Thoracic aorta (tissue), 2 donors: ENCODE data around the gene PLSCR4. TPM values are rescaled to one million over a fixed set of nuclear protein-coding genes. Genes with fewer than 3 reads are reported as not detected.
A peak's percentile ranks its signal among the peaks of the same experiment; 100 is the strongest.

Source experiments
- ATAC-seq: fragments of 150-250 bp; one replicate; pipeline ENCODE4 v1.8.0; 2017; ENCODE audit warnings: low read depth; ENCODE audit not compliant: insufficient number of reproducible peaks, low FRiP score
- DNase-seq: peaks from one replicate; pipeline ENCODE4 v3.0.0-alpha.2; 2020; ENCODE audit warnings: low spot score
- H3K27ac ChIP-seq, 2 donors: fragments of 200-600 bp; sonication (generic); 1 replicate in 1 of 2; 2 replicates in 1 of 2; pipeline ENCODE4 v1.5.1; 2016; ENCODE audit warnings: mild to moderate bottlenecking in 2 of 2, moderate library complexity in 2 of 2
- H3K27me3 ChIP-seq: fragments of 200-600 bp; sonication (generic); replicated peaks from 2 replicates; pipeline ENCODE4 v1.6.0; 2016; ENCODE audit warnings: mild to moderate bottlenecking; ENCODE audit not compliant: insufficient read depth
- H3K36me3 ChIP-seq: fragments of 200-600 bp; sonication (generic); one replicate; pipeline ENCODE4 v1.5.1; 2016
- H3K4me1 ChIP-seq, 2 donors: fragments of 200-600 bp; sonication (generic); 1 replicate in 1 of 2; 2 replicates in 1 of 2; pipeline versions ENCODE4 v1.5.1 to v1.6.0; 2016; ENCODE audit warnings: low read depth in 2 of 2, mild to moderate bottlenecking in 1 of 2; ENCODE audit not compliant: control insufficient read depth in 1 of 2
- H3K4me3 ChIP-seq: fragments of 200-600 bp; sonication (generic); 2 replicates; pipeline ENCODE4 v1.5.1; 2016; ENCODE audit warnings: mild to moderate bottlenecking
- H3K9me3 ChIP-seq: fragments of 200-600 bp; sonication (generic); 2 replicates; pipeline ENCODE4 v1.5.1; 2016
- CTCF ChIP-seq: fragments of 200-600 bp; sonication (generic); IDR thresholded peaks from one replicate; pipeline ENCODE4 v1.5.1; 2019; ENCODE audit warnings: antibody characterized with exemption
- total RNA-seq, 2 donors: library from RNA; depleted of rRNA; stranded (reverse); fragments of >200 nt; gene quantifications; one replicate each; pipeline versions ENCODE4 v1.1.0 to v1.2.3, GENCODE V29; 2016

Gene PLSCR4
- total RNA-seq, 2 donors from 2014 or later = 115 to 148 TPM

GRCh38 chr3:146279013-146279412, 28.1 kb upstream of the PLSCR4 start:
- TF ChIP-seq CTCF = no peak
- H3K27me3 ChIP-seq = no peaks in the 10 kb centered on the region
- no peak for ATAC-seq
- H3K4me3 ChIP-seq = no peak overlapping the region
- no peaks in the 10 kb centered on the region for H3K36me3 ChIP-seq
- peak overlapping the region; percentile 50 to 82 for H3K27ac ChIP-seq
- H3K4me1 ChIP-seq = peaks cover 25 to 67% of the 10 kb centered on the region in 2 donors
- no peak for DNase-seq
- no peaks in the 10 kb centered on the region for H3K9me3 ChIP-seq

GRCh38 chr3:146277953-146278631, 27.2 kb upstream of the PLSCR4 start:
- Histone ChIP-seq H3K27me3 (no peaks in the 10 kb centered on the region), H3K36me3 (no peaks in the 10 kb centered on the region), H3K4me1 (peaks cover 28 to 70% of the 10 kb centered on the region in 2 donors), H3K27ac (peak overlapping the region; percentile 73 to 82), H3K4me3 (peak overlapping the region; percentile 46), H3K9me3 (no peaks in the 10 kb centered on the region)
- TF ChIP-seq CTCF = no peak
- DNase-seq (no peak), ATAC-seq (peak; percentile 45)

- ATAC-seq (no peak), DNase-seq (no peak)
- no peak for TF ChIP-seq CTCF
- no peaks in the 10 kb centered on the region for H3K36me3 ChIP-seq
- H3K27me3 ChIP-seq = no peaks in the 10 kb centered on the region
- H3K4me1 ChIP-seq = peaks cover 22 to 55% of the 10 kb centered on the region in 2 donors
- H3K9me3 ChIP-seq = no peaks in the 10 kb centered on the region
- H3K27ac ChIP-seq = peak overlapping the region; percentile 76 to 86
- no peak overlapping the region for H3K4me3 ChIP-seq
These were observed 24.6 kb upstream of the PLSCR4 start for GRCh38 chr3:146275476-146275875.

GRCh38 chr3:146274833-146275232, 23.9 kb upstream of the PLSCR4 start:
- no peak overlapping the region for H3K4me3 ChIP-seq
- no peaks in the 10 kb centered on the region for H3K27me3 ChIP-seq
- H3K9me3 ChIP-seq = no peaks in the 10 kb centered on the region
- no peaks in the 10 kb centered on the region for H3K36me3 ChIP-seq
- H3K27ac ChIP-seq = peak overlapping the region; percentile 76 to 86
- no peak for DNase-seq
- peak; percentile 66 for ATAC-seq
- peaks cover 22 to 50% of the 10 kb centered on the region in 2 donors for H3K4me1 ChIP-seq
- no peak for TF ChIP-seq CTCF

- Histone ChIP-seq H3K4me1 (peaks cover 20 to 42% of the 10 kb centered on the region in 2 donors), H3K27me3 (no peaks in the 10 kb centered on the region), H3K27ac (peak overlapping the region; percentile 76 to 86), H3K36me3 (no peaks in the 10 kb centered on the region), H3K9me3 (no peaks in the 10 kb centered on the region), H3K4me3 (no peak overlapping the region)
- TF ChIP-seq CTCF = no peak
- DNase-seq (no peak), ATAC-seq (no peak)
These were observed 23.0 kb upstream of the PLSCR4 start for GRCh38 chr3:146273721-146274407.
